ENCODE data around the gene ZNF853. TPM values are rescaled to one million over a fixed set of nuclear protein-coding genes. Genes with fewer than 3 reads are reported as not detected.

The ZNF853 gene
- total RNA-seq, 1 donor from 2014 or later = 13.7 TPM

GRCh38 chr7:6588566-6588965 is 26.8 kb upstream of the ZNF853 start:
- peak overlapping the region; percentile 39 for H3K27ac Mint-ChIP-seq

GRCh38 chr7:6589151-6589828 is 26.1 kb upstream of the ZNF853 start:
- Mint-ChIP-seq H3K27me3 (no peaks in the 10 kb centered on the region), H3K4me1 (ENCODE audit: low read depth) (peaks cover 5% of the 10 kb centered on the region), H3K36me3 (ENCODE audit: insufficient read depth) (peaks cover 36% of the 10 kb centered on the region), H3K27ac (peak overlapping the region; percentile 79), H3K9me3 (ENCODE audit: low read depth) (no peaks in the 10 kb centered on the region), H3K4me3 (ENCODE audit: low read depth) (peak overlapping the region; percentile 69)
- no peak for TF ChIP-seq CTCF (IDR thresholded peaks at IDR 0.05; ENCODE audit: unreplicated experiment)
- no peak for DNase-seq (ENCODE audit: low spot score, unreplicated experiment)

More at GRCh38 chr7:6588566-6588965, 26.8 kb upstream of the ZNF853 start:
- H3K27me3 Mint-ChIP-seq = no peaks in the 10 kb centered on the region
- H3K36me3 Mint-ChIP-seq (ENCODE audit: insufficient read depth) = peaks cover 35% of the 10 kb centered on the region
- DNase-seq (ENCODE audit: low spot score, unreplicated experiment) = no peak
- no peaks in the 10 kb centered on the region for H3K9me3 Mint-ChIP-seq (ENCODE audit: low read depth)
- no peak for TF ChIP-seq CTCF (IDR thresholded peaks at IDR 0.05; ENCODE audit: unreplicated experiment)
- H3K4me3 Mint-ChIP-seq (ENCODE audit: low read depth) = peak overlapping the region; percentile 37
- H3K4me1 Mint-ChIP-seq (ENCODE audit: low read depth) = peaks cover 5% of the 10 kb centered on the region

- no peaks in the 10 kb centered on the region for H3K9me3 Mint-ChIP-seq (ENCODE audit: low read depth)
- peak; percentile 84 for TF ChIP-seq CTCF (IDR thresholded peaks at IDR 0.05; ENCODE audit: unreplicated experiment)
- H3K4me1 Mint-ChIP-seq (ENCODE audit: low read depth) = peaks cover 5% of the 10 kb centered on the region
- peak within 1 kb of the TSS; percentile 91 for H3K27ac Mint-ChIP-seq
- peaks cover 33% of the 10 kb centered on the region for H3K36me3 Mint-ChIP-seq (ENCODE audit: insufficient read depth)
- H3K4me3 Mint-ChIP-seq (ENCODE audit: low read depth) = peak within 1 kb of the TSS; percentile 88
- H3K27me3 Mint-ChIP-seq = no peaks in the 10 kb centered on the region
- peak; percentile 79 for DNase-seq (ENCODE audit: low spot score, unreplicated experiment)
These were observed 25.4 kb upstream of the ZNF853 start, which contains the start of gene INTS15 for GRCh38 chr7:6589829-6590644. TSS of gene INTS15 (plus strand) at chr7:6590021. CDS start at chr7:6590284, 263 bp downstream.

GRCh38 chr7:6590645-6591110 is 24.7 kb upstream of the ZNF853 start:
- Mint-ChIP-seq H3K4me3 (ENCODE audit: low read depth) (peak overlapping the region; percentile 88), H3K27me3 (no peaks in the 10 kb centered on the region), H3K9me3 (ENCODE audit: low read depth) (no peaks in the 10 kb centered on the region), H3K27ac (peak overlapping the region; percentile 91), H3K36me3 (ENCODE audit: insufficient read depth) (peaks cover 31% of the 10 kb centered on the region), H3K4me1 (ENCODE audit: low read depth) (peaks cover 5% of the 10 kb centered on the region)
- DNase-seq (ENCODE audit: low spot score, unreplicated experiment) = no peak
- TF ChIP-seq CTCF (IDR thresholded peaks at IDR 0.05; ENCODE audit: unreplicated experiment) = no peak

- H3K27me3 Mint-ChIP-seq = no peaks in the 10 kb centered on the region
- no peak for TF ChIP-seq CTCF (IDR thresholded peaks at IDR 0.05; ENCODE audit: unreplicated experiment)
- no peak for DNase-seq (ENCODE audit: low spot score, unreplicated experiment)
- no peak overlapping the region for H3K4me3 Mint-ChIP-seq (ENCODE audit: low read depth)
- no peak overlapping the region for H3K27ac Mint-ChIP-seq
- H3K9me3 Mint-ChIP-seq (ENCODE audit: low read depth) = no peaks in the 10 kb centered on the region
- no peaks in the 10 kb centered on the region for H3K4me1 Mint-ChIP-seq (ENCODE audit: low read depth)
- H3K36me3 Mint-ChIP-seq (ENCODE audit: insufficient read depth) = peaks cover 24% of the 10 kb centered on the region
These were observed 15.3 kb upstream of the ZNF853 start for GRCh38 chr7:6600093-6600492.
